K562 (cell line): ENCODE data around the gene CD151. TPM values are rescaled to one million over a fixed set of nuclear protein-coding genes. Genes with fewer than 3 reads are reported as not detected.
A peak's percentile ranks its signal among the peaks of the same experiment; 100 is the strongest.

Experiments
- ATF4 ChIP-seq: fragments of 450-650 bp; formaldehyde crosslinking; IDR thresholded peaks from 2 replicates; pipeline ENCODE4 v1.4.0; 2022; ENCODE audit warnings: mild to moderate bottlenecking, moderate library complexity
- CSDE1 ChIP-seq, 2 experiments: fragments of 450-650 bp; IDR thresholded peaks; 2 replicates each; pipeline ENCODE4 v1.6.1; 2016; ENCODE audit warnings: mild to moderate bottlenecking in 1 of 2
- ELF4 ChIP-seq: fragments of 450-650 bp; formaldehyde crosslinking; IDR thresholded peaks from 2 replicates; pipeline ENCODE4 v1.4.0; 2022; ENCODE audit warnings: missing genetic modification characterization
- HLTF ChIP-seq: fragments of 450-650 bp; IDR thresholded peaks from 2 replicates; pipeline ENCODE4 v1.6.1; 2016
- HMGN3 ChIP-seq: IDR thresholded peaks from 2 replicates; pipeline ENCODE4 v1.6.1; 2011; ENCODE audit warnings: borderline replicate concordance, low read depth, mild to moderate bottlenecking, mixed read lengths, low read length; ENCODE audit not compliant: insufficient read length; ENCODE audit errors: extremely low read depth
- JUNB ChIP-seq: fragments of 450-650 bp; formaldehyde crosslinking; conservative IDR thresholded peaks from 2 replicates; pipeline ENCODE4 v1.4.0; 2020; ENCODE audit warnings: mild to moderate bottlenecking
- JUND ChIP-seq, 2 experiments: IDR thresholded peaks; 2 replicates in 1 of 2; 3 replicates in 1 of 2; pipeline ENCODE4 v1.6.1; 2011; ENCODE audit warnings: borderline replicate concordance in 2 of 2, low read depth in 2 of 2, low read length in 2 of 2, improper control_type of control experiment in 1 of 2, missing biosample characterization in 1 of 2, missing genetic modification characterization in 1 of 2, missing genetic modification reagents in 1 of 2
- NR2C2 ChIP-seq, 2 experiments: fragments of 200-800 bp in 1 of 2; sonication (Bioruptor generic) in 1 of 2; sonication (generic) in 1 of 2; formaldehyde crosslinking in 1 of 2; IDR thresholded peaks; 2 replicates each; pipeline versions ENCODE4 v1.6.1 to v1.8.0; 2016 to 2022; ENCODE audit warnings: mild to moderate bottlenecking in 1 of 2, missing compliant biosample characterization in 1 of 2, missing genetic modification characterization in 1 of 2, missing genetic modification reagents in 1 of 2
- POLR2H ChIP-seq: IDR thresholded peaks from 2 replicates; pipeline ENCODE4 v1.6.1; 2016; ENCODE audit warnings: missing genetic modification characterization, low read depth, mild to moderate bottlenecking, control low read depth, missing compliant biosample characterization, moderate library complexity
- RB1 ChIP-seq: fragments of 450-650 bp; IDR thresholded peaks from 2 replicates; pipeline ENCODE4 v1.6.1; 2017; ENCODE audit warnings: low read depth, mild to moderate bottlenecking
- TAF1 ChIP-seq: IDR thresholded peaks from 2 replicates; pipeline ENCODE4 v1.6.1; 2011; ENCODE audit warnings: mild to moderate bottlenecking, low read length, moderate library complexity; ENCODE audit not compliant: insufficient read depth, control insufficient read depth, severe bottlenecking; ENCODE audit errors: extremely low read depth
- TOE1 ChIP-seq, 2 experiments: fragments of 450-650 bp in 1 of 2; sonication (generic) in 1 of 2; formaldehyde crosslinking in 1 of 2; IDR thresholded peaks; 2 replicates each; pipeline versions ENCODE4 v1.7.1 to v1.8.0; 2016 to 2022; ENCODE audit warnings: borderline replicate concordance in 2 of 2, mild to moderate bottlenecking in 2 of 2, antibody characterized with exemption in 1 of 2, inconsistent platforms in 1 of 2, low read depth in 1 of 2, missing genetic modification reagents in 1 of 2, moderate library complexity in 1 of 2
- ZBTB43 ChIP-seq: sonication (generic); formaldehyde crosslinking; IDR thresholded peaks from 2 replicates; pipeline ENCODE4 v1.8.0; 2023; ENCODE audit warnings: mild to moderate bottlenecking, missing genetic modification reagents
- ZNF184 ChIP-seq: sonication (generic); formaldehyde crosslinking; IDR thresholded peaks from 2 replicates; pipeline ENCODE4 v1.5.0; 2020; ENCODE audit warnings: missing genetic modification reagents
- polyA plus RNA-seq, 8 experiments: library from polyadenylated mRNA; depleted of rRNA in 4 of 8; stranded (reverse) in 5 of 8; unstranded in 3 of 8; fragments of >200 nt; fragmentation: Nextera tagmentation in 2 of 8; fragmentation: Illumina TruSeq in 1 of 8; extraction: Ambion mirVana in 2 of 8; extraction: Trizol in 1 of 8; gene quantifications; 2 replicates each; pipeline versions ENCODE4 v1.2.1 to v1.2.3, GENCODE V29; 2011 to 2014; ENCODE audit warnings: inconsistent platforms in 1 of 8, missing spikeins in 1 of 8
- total RNA-seq, 7 experiments: library from RNA; depleted of rRNA in 6 of 7; stranded (reverse); fragments of >200 nt in 6 of 7; fragmentation: Illumina TruSeq in 2 of 7; extraction: Trizol in 2 of 7; gene quantifications; 2 replicates each; pipeline versions ENCODE4 v1.2.1 to v1.2.3, GENCODE V29; 2011 to 2021; ENCODE audit warnings: low replicate concordance in 1 of 7
- TF ChIP-seq, protein P1 (sequence below): sonication (generic); formaldehyde crosslinking; IDR thresholded peaks from 2 replicates; pipeline ENCODE4 v1.8.0; 2022; ENCODE audit warnings: mild to moderate bottlenecking, missing genetic modification reagents
- TF ChIP-seq, protein P2 (sequence below): sonication (generic); formaldehyde crosslinking; IDR thresholded peaks from 2 replicates; pipeline ENCODE4 v1.8.1; 2023; ENCODE audit warnings: mild to moderate bottlenecking, missing genetic modification reagents

CD151 gene
- total and polyA plus RNA-seq, 9 of the 15 experiments (the other 6 are each of a cell fraction or from before 2014, with no cell fraction given) = 2.3 to 187 (median 140) TPM

- no peak; the same call in 1 of the 2 replicates for TF ChIP-seq TOE1 (IDR thresholded peaks at IDR 0.05; ENCODE audit: borderline replicate concordance)
- peak; percentile 94 for TF ChIP-seq TOE1 (CRISPR knock-in tag; IDR thresholded peaks at IDR 0.05; ENCODE audit: borderline replicate concordance, low read depth)
- TF ChIP-seq ZNF184 (CRISPR knock-in tag) = no peak
- no peak for TF ChIP-seq ATF4 (CRISPR knock-in tag)
- TF ChIP-seq ELF4 (CRISPR knock-in tag) = peak; percentile 7; the same call in 1 of the 2 replicates
- peak; percentile 76 for TF ChIP-seq JUND (IDR thresholded peaks at IDR 0.05; ENCODE audit: borderline replicate concordance, low read depth, low read length)
- TF ChIP-seq JUND (tag; IDR thresholded peaks at IDR 0.05; ENCODE audit: borderline replicate concordance, low read depth, low read length) = no peak; the same call in 1 of the 3 replicates
- peak; percentile 66 for TF ChIP-seq HMGN3
- TF ChIP-seq TAF1 = peak; percentile 97
- TF ChIP-seq JUNB (CRISPR knock-in tag) = peak; percentile 36; the same call in 1 of the 2 replicates
- TF ChIP-seq NR2C2 (CRISPR knock-in tag; IDR thresholded peaks at IDR 0.05) = peak; percentile 88; the same call in 1 of the 2 replicates
- TF ChIP-seq NR2C2 (tag; IDR thresholded peaks at IDR 0.05) = peak; percentile 97
- TF ChIP-seq, protein P1, sequence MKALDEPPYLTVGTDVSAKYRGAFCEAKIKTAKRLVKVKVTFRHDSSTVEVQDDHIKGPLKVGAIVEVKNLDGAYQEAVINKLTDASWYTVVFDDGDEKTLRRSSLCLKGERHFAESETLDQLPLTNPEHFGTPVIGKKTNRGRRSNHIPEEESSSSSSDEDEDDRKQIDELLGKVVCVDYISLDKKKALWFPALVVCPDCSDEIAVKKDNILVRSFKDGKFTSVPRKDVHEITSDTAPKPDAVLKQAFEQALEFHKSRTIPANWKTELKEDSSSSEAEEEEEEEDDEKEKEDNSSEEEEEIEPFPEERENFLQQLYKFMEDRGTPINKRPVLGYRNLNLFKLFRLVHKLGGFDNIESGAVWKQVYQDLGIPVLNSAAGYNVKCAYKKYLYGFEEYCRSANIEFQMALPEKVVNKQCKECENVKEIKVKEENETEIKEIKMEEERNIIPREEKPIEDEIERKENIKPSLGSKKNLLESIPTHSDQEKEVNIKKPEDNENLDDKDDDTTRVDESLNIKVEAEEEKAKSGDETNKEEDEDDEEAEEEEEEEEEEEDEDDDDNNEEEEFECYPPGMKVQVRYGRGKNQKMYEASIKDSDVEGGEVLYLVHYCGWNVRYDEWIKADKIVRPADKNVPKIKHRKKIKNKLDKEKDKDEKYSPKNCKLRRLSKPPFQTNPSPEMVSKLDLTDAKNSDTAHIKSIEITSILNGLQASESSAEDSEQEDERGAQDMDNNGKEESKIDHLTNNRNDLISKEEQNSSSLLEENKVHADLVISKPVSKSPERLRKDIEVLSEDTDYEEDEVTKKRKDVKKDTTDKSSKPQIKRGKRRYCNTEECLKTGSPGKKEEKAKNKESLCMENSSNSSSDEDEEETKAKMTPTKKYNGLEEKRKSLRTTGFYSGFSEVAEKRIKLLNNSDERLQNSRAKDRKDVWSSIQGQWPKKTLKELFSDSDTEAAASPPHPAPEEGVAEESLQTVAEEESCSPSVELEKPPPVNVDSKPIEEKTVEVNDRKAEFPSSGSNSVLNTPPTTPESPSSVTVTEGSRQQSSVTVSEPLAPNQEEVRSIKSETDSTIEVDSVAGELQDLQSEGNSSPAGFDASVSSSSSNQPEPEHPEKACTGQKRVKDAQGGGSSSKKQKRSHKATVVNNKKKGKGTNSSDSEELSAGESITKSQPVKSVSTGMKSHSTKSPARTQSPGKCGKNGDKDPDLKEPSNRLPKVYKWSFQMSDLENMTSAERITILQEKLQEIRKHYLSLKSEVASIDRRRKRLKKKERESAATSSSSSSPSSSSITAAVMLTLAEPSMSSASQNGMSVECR = peak; percentile 99
- TF ChIP-seq ZBTB43 (CRISPR knock-in tag) = 0 out of 2 replicates have a peak, but pooled peaks have one; percentile 40
- peak; percentile 78 for TF ChIP-seq POLR2H (tag)
- TF ChIP-seq HLTF = 0 out of 2 replicates have a peak, but pooled peaks have one; percentile 41
- peak in 1 of 2 experiments; percentile 91; a peak in 2 of 4 replicates for TF ChIP-seq CSDE1 (IDR thresholded peaks at IDR 0.05)
- TF ChIP-seq, protein P2, sequence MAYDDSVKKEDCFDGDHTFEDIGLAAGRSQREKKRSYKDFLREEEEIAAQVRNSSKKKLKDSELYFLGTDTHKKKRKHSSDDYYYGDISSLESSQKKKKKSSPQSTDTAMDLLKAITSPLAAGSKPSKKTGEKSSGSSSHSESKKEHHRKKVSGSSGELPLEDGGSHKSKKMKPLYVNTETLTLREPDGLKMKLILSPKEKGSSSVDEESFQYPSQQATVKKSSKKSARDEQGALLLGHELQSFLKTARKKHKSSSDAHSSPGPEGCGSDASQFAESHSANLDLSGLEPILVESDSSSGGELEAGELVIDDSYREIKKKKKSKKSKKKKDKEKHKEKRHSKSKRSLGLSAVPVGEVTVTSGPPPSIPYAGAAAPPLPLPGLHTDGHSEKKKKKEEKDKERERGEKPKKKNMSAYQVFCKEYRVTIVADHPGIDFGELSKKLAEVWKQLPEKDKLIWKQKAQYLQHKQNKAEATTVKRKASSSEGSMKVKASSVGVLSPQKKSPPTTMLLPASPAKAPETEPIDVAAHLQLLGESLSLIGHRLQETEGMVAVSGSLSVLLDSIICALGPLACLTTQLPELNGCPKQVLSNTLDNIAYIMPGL (CRISPR knock-in tag) = 0 out of 2 replicates have a peak, but pooled peaks have one; percentile 30
- TF ChIP-seq RB1 = peak; percentile 54
Observed at GRCh38 chr11:809287-810039, 23.3 kb upstream of the CD151 start, which contains the start of gene RPLP2 (continued).
